ENCODE data around the gene WWTR1. TPM values are rescaled to one million over a fixed set of nuclear protein-coding genes. Genes with fewer than 3 reads are reported as not detected.

The WWTR1 gene
- polyA plus RNA-seq, 2 of the 4 experiments (the other 2 are of a cell fraction) = 99.7 to 164 TPM

- DNase-seq (ENCODE audit: low read depth in 1 of 2, low spot score in 1 of 2) = no peak
- FAIRE-seq = no peak
- H3K9me3 ChIP-seq = no peaks in the 10 kb centered on the region
- TF ChIP-seq NR3C1 (IDR thresholded peaks at IDR 0.05) = no peak
- TF ChIP-seq JUNB (IDR thresholded peaks at IDR 0.05) = no peak
- no peak for TF ChIP-seq SREBF2 (IDR thresholded peaks at IDR 0.05)
- no peak for TF ChIP-seq ELK1 (IDR thresholded peaks at IDR 0.05; ENCODE audit: low read depth, low read length)
- TF ChIP-seq FOSB (CRISPR knock-in tag; IDR thresholded peaks at IDR 0.05) = no peak
- TF ChIP-seq EP300 (IDR thresholded peaks at IDR 0.05) = no peak
- no peak for TF ChIP-seq POLR2AphosphoS2 (conservative IDR thresholded peaks at IDR 0.05; ENCODE audit: low read length)
- no peak for TF ChIP-seq CEBPB (IDR thresholded peaks at IDR 0.05)
- no peak overlapping the region for H3K27ac ChIP-seq
- H3K4me2 ChIP-seq = no peak overlapping the region
- WGBS (ENCODE audit: missing lambda C conversion rate) = 64% methylated on average over 4 of the region's 4 CpGs
- peaks cover 6% of the 10 kb centered on the region; the same call in 2 of the 3 replicates for H3K4me1 ChIP-seq
- no peak overlapping the region for H3K4me3 ChIP-seq
- ChIA-PET POLR2A (no interaction called here), CTCF (interaction anchor here (0.9 to 6.7 kb wide), 3 partner anchors 17 to 312 kb away, joined by 3 to 37 read pairs (median 18); no protein-coding TSS in a partner anchor)
- no peak for ATAC-seq
Observed at GRCh38 chr3:149496891-149497290, 160.9 kb downstream of the WWTR1 start.

- Histone ChIP-seq H3K27ac (no peak overlapping the region), H3K9me3 (no peaks in the 10 kb centered on the region), H3K4me1 (peaks cover 6% of the 10 kb centered on the region; the same call in 2 of the 3 replicates), H3K4me3 (no peak overlapping the region), H3K4me2 (no peak overlapping the region)
- 93% methylated on average over 6 of the region's 6 CpGs for WGBS (ENCODE audit: missing lambda C conversion rate)
- no peak for DNase-seq (ENCODE audit: low read depth in 1 of 2, low spot score in 1 of 2)
- ChIA-PET CTCF (interaction anchor here (0.6 to 8.7 kb wide), 12 partner anchors 9 to 926 kb away, joined by 3 to 52 read pairs (median 7); no protein-coding TSS in a partner anchor), POLR2A (no interaction called here)
- no peak for ATAC-seq
- no peak for FAIRE-seq
- TF ChIP-seq FOSB (CRISPR knock-in tag; IDR thresholded peaks at IDR 0.05) (no peak), EP300 (IDR thresholded peaks at IDR 0.05) (no peak), PBX3 (IDR thresholded peaks at IDR 0.05) (no peak), CBX2 (IDR thresholded peaks at IDR 0.05; ENCODE audit: borderline replicate concordance, low read depth) (no peak), PHF8 (IDR thresholded peaks at IDR 0.05; ENCODE audit: borderline replicate concordance, low read depth) (no peak), NFE2L2 (conservative IDR thresholded peaks at IDR 0.05; ENCODE audit: low read length) (no peak), HOXB5 (CRISPR knock-in tag; IDR thresholded peaks at IDR 0.05) (no peak), JUN (IDR thresholded peaks at IDR 0.05) (no peak), CBX8 (IDR thresholded peaks at IDR 0.05) (no peak), SMC3 (IDR thresholded peaks at IDR 0.05) (no peak), NR3C1 (IDR thresholded peaks at IDR 0.05) (no peak), EHMT2 (IDR thresholded peaks at IDR 0.05; ENCODE audit: low read depth) (no peak), TFCP2L1 (CRISPR knock-in tag; IDR thresholded peaks at IDR 0.05) (no peak), EHF (CRISPR knock-in tag; IDR thresholded peaks at IDR 0.05) (no peak)
Observed at GRCh38 chr3:149495581-149496125, 162.2 kb downstream of the WWTR1 start.

GRCh38 chr3:149494759-149495580 is 162.9 kb downstream of the WWTR1 start:
- Histone ChIP-seq H3K4me2 (no peak overlapping the region), H3K4me1 (peaks cover 6% of the 10 kb centered on the region; the same call in 2 of the 3 replicates), H3K4me3 (no peak overlapping the region), H3K27ac (no peak overlapping the region), H3K9me3 (no peaks in the 10 kb centered on the region)
- WGBS (ENCODE audit: missing lambda C conversion rate) = 74% methylated on average over 6 of the region's 6 CpGs
- no peak for FAIRE-seq
- peak; percentile 42 to 48; a peak in 3 of 6 replicates for ATAC-seq
- TF ChIP-seq FOSL2 (IDR thresholded peaks at IDR 0.05) (no peak), FOSL2 (CRISPR knock-in tag; IDR thresholded peaks at IDR 0.05) (peak; percentile 56; the same call in 1 of the 2 replicates), BCL3 (IDR thresholded peaks at IDR 0.05) (no peak)
- CTCF ChIA-PET = interaction anchor here (0.6 to 8.7 kb wide), 24 partner anchors 9 to 1431 kb away, joined by 3 to 52 read pairs (median 4); partner anchors contain the start of genes COMMD2 and TM4SF4
- POLR2A ChIA-PET = no interaction called here
- no peak for DNase-seq (ENCODE audit: low read depth in 1 of 2, low spot score in 1 of 2)
